Sigmoid colon (tissue), 3 donors: Measurements from ENCODE around the gene DAB2.

Source experiments
- CTCF ChIP-seq, 4 experiments: fragments of 450-650 bp in 3 of 4; fragments of 200-600 bp in 1 of 4; IDR thresholded peaks; one replicate each; pipeline ENCODE4 v1.5.1; 2016 to 2019; ENCODE audit warnings: antibody characterized with exemption in 4 of 4, mild to moderate bottlenecking in 3 of 4, moderate library complexity in 2 of 4
- POLR2A ChIP-seq, 2 donors: fragments of 450-650 bp; IDR thresholded peaks; one replicate each; pipeline ENCODE4 v1.6.1; 2016; ENCODE audit warnings: antibody characterized with exemption in 2 of 2, mild to moderate bottlenecking in 2 of 2, moderate library complexity in 2 of 2

- TF ChIP-seq CTCF (IDR thresholded peaks at IDR 0.05), result no peak
- TF ChIP-seq POLR2A (IDR thresholded peaks at IDR 0.05), result no peak
These were observed 91.7 kb downstream of the DAB2 start for GRCh38 chr5:39333104-39333503.
